Natural killer cell (primary cell): Measurements from ENCODE around the gene CTBS. TPM values are rescaled to one million over a fixed set of nuclear protein-coding genes. Genes with fewer than 3 reads are reported as not detected.

Experiments used
- ATAC-seq, 3 donors: fragments of 150-1000 bp in 2 of 3; fragments of 200-7000 bp in 1 of 3; cut with Tn5 transposase; 1 replicate in 1 of 3; 2 replicates in 2 of 3; pipeline ENCODE4 v1.10.0; 2021; ENCODE audit warnings: mild to moderate bottlenecking in 2 of 3, moderate library complexity in 2 of 3
- DNase-seq, 2 donors: peaks; one replicate each; pipeline versions ENCODE4 v3.0.0 to v3.0.0-alpha.2; 2013 to 2021; ENCODE audit warnings: mixed read lengths in 1 of 2
- H3K27ac ChIP-seq: one replicate; pipeline ENCODE4 v1.5.1; 2013; ENCODE audit warnings: mild to moderate bottlenecking, low read length
- H3K27me3 ChIP-seq: one replicate; pipeline ENCODE4 v1.6.1; 2013; ENCODE audit warnings: low read length; ENCODE audit not compliant: control insufficient read depth, insufficient read depth
- H3K36me3 ChIP-seq: one replicate; pipeline ENCODE4 v1.6.1; 2013; ENCODE audit warnings: low read length; ENCODE audit not compliant: control insufficient read depth, insufficient read depth
- H3K4me1 ChIP-seq: one replicate; pipeline ENCODE4 v1.6.1; 2013; ENCODE audit warnings: low read length; ENCODE audit not compliant: control insufficient read depth, insufficient read depth
- H3K4me3 ChIP-seq: one replicate; pipeline ENCODE4 v1.5.1; 2013; ENCODE audit warnings: low read length
- H3K9me3 ChIP-seq: one replicate; pipeline ENCODE4 v1.6.1; 2013; ENCODE audit warnings: low read length; ENCODE audit not compliant: control insufficient read depth, insufficient read depth
- H3K27ac Mint-ChIP-seq, 2 donors: one replicate each; pipeline ENCODE4 v1.8.0; 2022; ENCODE audit warnings: mild to moderate bottlenecking in 2 of 2, mixed read lengths in 2 of 2, moderate library complexity in 1 of 2
- H3K27me3 Mint-ChIP-seq, 2 donors: one replicate each; pipeline ENCODE4 v1.8.0; 2022; ENCODE audit warnings: low read depth in 2 of 2, mixed read lengths in 2 of 2
- H3K36me3 Mint-ChIP-seq: one replicate; pipeline ENCODE4 v1.8.0; 2022; ENCODE audit warnings: mixed read lengths
- H3K4me1 Mint-ChIP-seq, 2 donors: one replicate each; pipeline ENCODE4 v1.8.0; 2022; ENCODE audit warnings: mixed read lengths in 2 of 2
- H3K4me3 Mint-ChIP-seq: one replicate; pipeline ENCODE4 v1.8.0; 2022; ENCODE audit warnings: mild to moderate bottlenecking, moderate library complexity, mixed read lengths
- H3K9me3 Mint-ChIP-seq, 2 donors: one replicate each; pipeline ENCODE4 v1.8.0; 2022; ENCODE audit warnings: mixed read lengths in 2 of 2
- CTCF ChIP-seq: fragments of 200-600 bp; IDR thresholded peaks from one replicate; pipeline ENCODE4 v1.8.0; 2022; ENCODE audit warnings: antibody characterized with exemption
- WGBS: methylation state at CpG from one replicate; pipeline ENCODE4 v1.1.7; 2013; ENCODE audit warnings: missing lambda C conversion rate; ENCODE audit not compliant: insufficient coverage; 5-methylcytosine and 5-hydroxymethylcytosine counted together
- intact Hi-C: fragments of 100-400 bp; cut with micrococcal nuclease; formaldehyde crosslinking; loops from one replicate; pipeline ENCODE4 v1.14.2; 2022
- total RNA-seq, 4 donors: library from RNA; stranded (reverse); fragments of 120-200 nt in 1 of 4; gene quantifications; one replicate each; pipeline versions ENCODE4 v1.2.3 to v1.2.4, GENCODE V29; 2013 to 2022

The CTBS gene
- total RNA-seq, 3 donors from 2014 or later (not counting 1 experiment from before 2014, with no cell fraction given): 14.4 to 19.9 (median 17.1) TPM

- no peaks in the 10 kb centered on the region for H3K9me3 ChIP-seq
- H3K36me3 ChIP-seq: no peaks in the 10 kb centered on the region
- H3K4me3 Mint-ChIP-seq: no peak overlapping the region
- ATAC-seq (no peak), DNase-seq (no peak)
- H3K27ac ChIP-seq: no peak overlapping the region
- no peaks in the 10 kb centered on the region for H3K27me3 ChIP-seq
- no peaks in the 10 kb centered on the region for H3K4me1 Mint-ChIP-seq
- no peaks in the 10 kb centered on the region for H3K4me1 ChIP-seq
- intact Hi-C loops: no loop called here
- H3K27me3 Mint-ChIP-seq: no peaks in the 10 kb centered on the region
- TF ChIP-seq CTCF: no peak
- H3K36me3 Mint-ChIP-seq: peaks cover 14% of the 10 kb centered on the region
- no peak overlapping the region for H3K4me3 ChIP-seq
- 100% methylated on average over 1 of the region's 1 CpG for WGBS
- H3K9me3 Mint-ChIP-seq: no peaks in the 10 kb centered on the region
- no peak overlapping the region for H3K27ac Mint-ChIP-seq
These were observed 33.5 kb downstream of the CTBS start for GRCh38 chr1:84540759-84541158.

- no peaks in the 10 kb centered on the region for H3K36me3 ChIP-seq
- no peaks in the 10 kb centered on the region for H3K27me3 ChIP-seq
- H3K4me1 Mint-ChIP-seq: no peaks in the 10 kb centered on the region
- intact Hi-C loops: no loop called here
- 100% methylated on average over 1 of the region's 3 CpGs for WGBS
- no peak overlapping the region for H3K4me3 ChIP-seq
- no peaks in the 10 kb centered on the region for H3K4me1 ChIP-seq
- TF ChIP-seq CTCF: no peak
- no peak for DNase-seq
- no peaks in the 10 kb centered on the region for H3K9me3 Mint-ChIP-seq
- H3K27ac ChIP-seq: no peak overlapping the region
- H3K9me3 ChIP-seq: no peaks in the 10 kb centered on the region
- no peak for ATAC-seq
- no peaks in the 10 kb centered on the region for H3K27me3 Mint-ChIP-seq
- peaks cover 14% of the 10 kb centered on the region for H3K36me3 Mint-ChIP-seq
- no peak overlapping the region for H3K27ac Mint-ChIP-seq
- no peak overlapping the region for H3K4me3 Mint-ChIP-seq
These were observed 34.3 kb downstream of the CTBS start for GRCh38 chr1:84539972-84540371.

DNA sequence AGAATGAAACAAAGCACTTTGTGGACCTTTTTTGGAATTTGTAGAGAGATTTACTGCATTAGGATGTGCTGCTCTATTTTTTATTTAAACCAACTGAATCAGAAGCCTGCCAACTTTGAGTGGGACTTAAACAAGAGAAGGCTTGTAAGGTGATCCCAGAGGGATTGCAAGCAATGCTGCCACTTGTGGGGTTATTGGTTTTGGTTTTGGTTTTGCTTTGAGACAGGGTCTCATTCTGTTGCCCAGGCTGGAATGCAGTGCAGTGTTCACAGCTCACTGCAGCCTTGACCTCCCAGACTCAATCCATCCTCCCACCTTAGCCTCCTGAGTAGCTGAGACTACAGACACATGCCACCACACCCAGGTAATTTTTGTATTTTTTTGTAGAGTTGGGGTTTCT is 35.6 kb downstream of the CTBS start:
- H3K27me3 ChIP-seq: no peaks in the 10 kb centered on the region
- no peak for TF ChIP-seq CTCF
- H3K27ac Mint-ChIP-seq: no peak overlapping the region
- no peaks in the 10 kb centered on the region for H3K4me1 ChIP-seq
- H3K4me3 Mint-ChIP-seq: no peak overlapping the region
- no peaks in the 10 kb centered on the region for H3K4me1 Mint-ChIP-seq
- ATAC-seq: no peak
- DNase-seq: no peak
- no peaks in the 10 kb centered on the region for H3K36me3 ChIP-seq
- no peak overlapping the region for H3K4me3 ChIP-seq
- intact Hi-C loops: no loop called here
- no peaks in the 10 kb centered on the region for H3K9me3 ChIP-seq
- no peaks in the 10 kb centered on the region for H3K9me3 Mint-ChIP-seq
- H3K36me3 Mint-ChIP-seq: peaks cover 14% of the 10 kb centered on the region
- no peaks in the 10 kb centered on the region for H3K27me3 Mint-ChIP-seq
- H3K27ac ChIP-seq: no peak overlapping the region

DNA sequence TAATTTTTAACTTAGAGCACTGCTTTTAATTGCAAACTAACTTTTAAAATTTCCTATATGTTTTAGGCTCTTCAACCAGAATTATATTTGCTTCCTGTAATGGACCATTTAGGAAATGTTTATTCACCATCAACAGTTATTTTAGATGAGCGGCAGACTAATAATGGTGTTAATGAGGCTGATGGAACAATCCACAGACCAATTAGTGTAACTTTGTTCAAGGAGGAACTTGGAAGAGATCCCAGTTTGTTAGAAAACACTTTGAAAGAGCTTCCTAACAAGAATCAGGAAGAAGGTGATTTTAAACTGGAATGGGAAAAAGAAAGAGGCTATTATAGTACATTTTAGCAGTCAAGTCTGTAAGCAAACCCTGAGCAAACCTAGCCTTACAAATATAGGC is 48.5 kb downstream of the CTBS start:
- Mint-ChIP-seq H3K27ac (no peak overlapping the region), H3K27me3 (no peaks in the 10 kb centered on the region), H3K4me3 (no peak overlapping the region), H3K4me1 (no peaks in the 10 kb centered on the region), H3K36me3 (no peaks in the 10 kb centered on the region), H3K9me3 (no peaks in the 10 kb centered on the region)
- ATAC-seq: no peak
- H3K36me3 ChIP-seq: peaks cover 2% of the 10 kb centered on the region
- no peaks in the 10 kb centered on the region for H3K4me1 ChIP-seq
- intact Hi-C loops: no loop called here
- TF ChIP-seq CTCF: no peak
- no peak overlapping the region for H3K27ac ChIP-seq
- DNase-seq: no peak
- H3K4me3 ChIP-seq: no peak overlapping the region
- no peaks in the 10 kb centered on the region for H3K27me3 ChIP-seq
- 83% methylated on average over 1 of the region's 1 CpG for WGBS
- no peaks in the 10 kb centered on the region for H3K9me3 ChIP-seq
